Hepatic stellate cell (primary cell): ENCODE measurements around the gene ORC3.

Experiments
- DNase-seq: peaks from one replicate; pipeline ENCODE4 v3.0.0; 2011; ENCODE audit warnings: low spot score

The ORC3 gene

DNA sequence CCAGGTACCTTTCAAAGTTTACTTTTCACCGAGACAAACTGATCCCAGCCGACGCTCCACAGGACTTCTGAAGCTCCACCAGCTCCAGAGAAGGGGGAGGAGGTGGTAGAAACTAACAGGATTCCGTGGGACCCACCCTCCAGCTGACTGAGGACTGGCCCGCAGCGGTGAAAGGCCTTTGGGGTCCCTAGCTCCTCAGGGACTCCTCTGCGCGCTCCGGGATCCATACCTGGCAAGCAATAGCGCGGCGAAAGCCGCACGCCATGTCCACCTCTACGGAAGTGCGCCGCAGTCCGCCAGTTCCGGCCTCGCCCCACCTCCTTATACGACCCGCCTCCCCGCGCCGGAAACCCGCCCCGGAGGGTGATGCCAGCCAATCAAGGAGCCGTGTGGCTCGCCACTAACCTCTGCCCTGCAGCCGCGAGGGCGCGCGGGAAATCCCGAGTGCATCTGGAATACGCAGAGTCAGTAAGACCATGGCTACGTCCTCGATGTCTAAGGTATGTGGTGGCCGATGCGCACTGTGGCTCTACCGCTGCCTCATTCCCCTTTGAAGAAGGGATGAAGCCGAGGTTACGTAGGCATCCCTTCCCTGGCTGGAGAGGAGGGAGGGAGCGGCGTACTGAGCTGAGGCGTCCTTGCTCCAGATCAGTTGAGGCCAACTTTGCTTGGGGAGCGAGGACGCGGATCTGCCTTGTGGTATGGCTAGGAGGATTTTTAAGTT, at the start of gene ORC3, which contains the start of gene RARS2:
ORC3 (plus strand) TSS at position 443 of the 724 bp plus-strand sequence; CDS start at position 477, 34 bp downstream.
RARS2 (minus strand) TSS at position 295 of the 724 bp plus-strand sequence; CDS start at position 265, 30 bp downstream.
- DNase-seq = peak; percentile 96

GRCh38 chr6:87540539-87540938, 49.4 kb upstream of the ORC3 start:
- DNase-seq = no peak

GRCh38 chr6:87541041-87541440, 48.9 kb upstream of the ORC3 start:
- DNase-seq = no peak

GRCh38 chr6:87541744-87542143, 48.2 kb upstream of the ORC3 start:
- DNase-seq = no peak

DNA sequence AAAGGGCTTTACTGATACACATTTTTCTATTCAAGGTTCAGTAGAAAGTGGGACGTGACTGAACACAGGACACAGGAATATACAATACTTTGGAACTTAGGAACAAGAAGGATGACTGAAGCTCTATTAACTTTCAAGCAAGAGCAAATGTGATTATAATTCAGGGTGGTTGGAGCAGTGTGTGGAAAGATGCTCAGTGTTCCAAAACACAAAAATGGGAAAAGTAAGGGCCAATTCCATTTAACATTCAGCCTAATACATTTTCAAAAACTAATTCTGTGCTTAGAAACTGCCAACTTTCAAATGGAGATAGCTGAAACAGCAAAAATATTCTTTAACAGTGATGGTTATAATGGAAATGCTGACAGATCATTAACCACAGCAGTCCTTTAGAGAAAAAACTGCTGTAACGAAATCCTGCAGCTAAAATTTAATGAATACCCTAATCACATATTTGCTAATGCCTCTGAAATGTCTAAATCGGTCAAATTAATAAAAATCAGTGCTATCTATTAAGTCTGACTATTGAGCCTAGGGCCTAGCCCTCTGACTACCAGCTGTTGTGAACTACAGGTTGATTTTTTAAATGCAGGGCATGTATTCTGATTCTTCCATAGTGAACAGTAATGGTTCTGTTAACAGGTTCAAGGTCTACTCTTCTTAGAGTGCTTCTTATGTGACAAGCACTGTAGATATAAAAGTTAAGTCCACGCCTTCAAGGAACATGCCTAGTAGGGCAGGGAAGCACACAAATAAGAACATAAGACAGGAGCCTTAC, 46.0 kb upstream of the ORC3 start:
- DNase-seq = no peak

DNA sequence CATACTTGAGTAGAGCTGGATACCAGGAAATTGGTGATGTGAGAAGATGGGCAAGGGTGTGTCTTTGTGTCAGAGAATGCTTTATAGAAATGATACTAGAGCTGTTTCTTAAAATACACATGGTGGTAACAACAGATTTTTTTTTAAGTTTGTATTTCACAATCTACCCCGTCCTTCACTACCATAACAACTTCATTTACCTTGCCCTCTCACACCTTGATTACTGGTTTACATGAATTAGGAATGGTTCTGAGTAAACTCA, 45.5 kb upstream of the ORC3 start:
- no peak for DNase-seq

- DNase-seq = no peak
Measured at GRCh38 chr6:87551799-87552198, 38.1 kb upstream of the ORC3 start.

DNA sequence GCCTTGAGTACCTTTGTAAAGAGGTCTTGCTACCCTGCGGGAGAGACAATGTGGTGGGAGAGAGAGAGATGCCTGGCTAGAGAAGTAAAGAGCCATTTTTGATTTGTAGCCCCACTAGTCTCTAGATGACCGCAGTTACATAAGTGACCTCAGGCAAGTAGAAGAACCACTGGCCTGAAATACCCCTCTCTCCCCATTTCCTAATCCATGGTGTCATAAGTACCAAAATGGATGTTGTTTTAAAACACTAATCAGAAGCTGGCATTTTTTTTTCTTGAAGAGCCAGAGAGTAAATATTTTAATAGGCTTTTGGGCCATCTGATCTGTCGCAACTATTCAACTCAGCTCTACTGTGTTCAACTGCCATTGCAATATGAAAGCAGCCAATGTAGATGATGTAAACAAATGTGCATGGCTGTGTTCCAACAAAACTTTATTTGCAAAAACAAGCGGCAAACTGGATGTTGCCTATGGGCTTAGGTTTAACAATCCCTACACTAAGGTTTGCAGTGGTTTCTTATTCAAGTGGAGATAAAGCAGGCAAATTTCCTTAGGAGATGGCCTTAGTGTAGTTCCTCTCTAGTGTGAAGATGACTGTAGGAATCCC, 36.7 kb upstream of the ORC3 start:
- DNase-seq = no peak

DNA sequence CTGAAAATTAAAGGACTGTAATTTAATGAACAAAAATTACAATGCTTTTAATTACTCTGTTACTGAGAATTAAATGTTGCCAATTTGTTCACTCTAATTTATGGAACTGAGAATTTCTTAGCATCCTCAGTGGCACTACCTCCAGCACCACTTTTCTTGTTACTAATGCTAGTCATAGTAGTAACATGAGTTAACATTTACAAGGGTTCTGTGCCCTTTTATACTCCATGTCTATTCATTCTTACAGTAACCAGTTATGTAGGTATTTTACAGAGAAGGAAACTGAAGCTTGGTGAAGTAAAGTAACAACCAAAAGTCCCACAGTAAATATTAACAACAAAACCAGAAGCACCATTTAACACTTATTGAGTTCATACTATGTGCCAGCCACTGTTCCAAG, 34.4 kb upstream of the ORC3 start:
- DNase-seq = no peak

- no peak for DNase-seq
Measured at GRCh38 chr6:87558446-87558845, 31.5 kb upstream of the ORC3 start.

- no peak for DNase-seq
Measured at GRCh38 chr6:87561017-87561416, 28.9 kb upstream of the ORC3 start.

GRCh38 chr6:87572021-87572420, 17.9 kb upstream of the ORC3 start:
- DNase-seq = no peak

GRCh38 chr6:87572883-87573282, 17.1 kb upstream of the ORC3 start:
- no peak for DNase-seq

DNA sequence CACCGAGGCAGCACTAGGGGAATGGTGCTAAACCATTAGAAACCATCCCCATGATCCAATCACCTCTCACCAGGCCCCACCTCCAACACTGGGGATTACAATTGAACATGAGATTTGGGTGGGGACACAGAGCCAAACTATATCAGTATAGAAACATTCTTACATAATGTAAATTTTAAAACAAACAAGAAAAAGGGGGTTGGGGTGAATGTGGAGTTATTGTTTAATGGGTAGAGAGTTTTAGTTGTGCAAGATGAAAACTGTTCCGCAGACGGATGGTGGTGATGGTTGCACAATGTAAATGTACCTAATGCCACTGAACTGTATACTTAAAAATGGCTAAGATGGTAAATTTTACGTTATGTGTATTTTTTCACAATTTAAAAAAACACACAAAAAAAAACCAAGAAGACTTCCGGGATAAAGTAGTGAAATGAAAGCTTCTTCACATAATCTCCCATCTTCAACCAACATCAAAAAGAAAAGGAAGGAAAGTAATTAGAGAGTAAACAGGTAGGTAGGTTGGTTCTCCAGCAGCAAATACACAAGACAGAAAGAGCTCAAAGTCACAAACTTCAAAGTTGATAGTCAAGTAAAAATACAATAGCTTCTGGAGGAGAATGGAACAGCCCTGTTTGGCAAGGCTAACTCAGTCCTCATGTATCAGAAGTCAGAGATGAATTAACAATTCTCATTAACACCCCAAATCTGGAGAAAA, 16.5 kb upstream of the ORC3 start:
- no peak for DNase-seq

DNA sequence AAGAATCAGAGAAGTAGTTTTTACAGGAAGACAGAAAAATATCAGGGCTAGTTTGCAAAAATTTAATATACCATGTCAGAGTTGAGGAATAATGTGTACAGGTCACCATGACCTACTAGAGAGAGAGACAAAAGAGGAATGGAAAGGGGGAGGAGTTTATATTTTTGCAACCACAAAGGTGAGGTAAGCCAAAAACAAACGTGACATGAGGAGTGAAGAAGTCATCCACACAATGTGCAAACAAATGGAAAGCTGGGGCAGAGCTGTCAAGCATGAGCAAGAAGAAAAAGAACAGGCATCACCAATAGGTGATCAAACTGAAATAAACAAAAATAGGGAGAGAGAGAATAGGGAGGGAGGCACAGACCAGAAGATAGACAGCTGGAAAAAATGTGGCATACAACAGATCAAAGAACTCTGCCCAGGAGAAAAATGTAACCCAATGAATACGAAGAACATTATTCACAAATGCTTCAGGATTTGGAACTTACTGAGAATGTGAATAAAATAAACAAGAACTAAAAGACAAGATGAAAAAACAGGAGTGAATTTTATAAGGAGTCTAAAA, 15.6 kb upstream of the ORC3 start:
- DNase-seq = no peak

DNA sequence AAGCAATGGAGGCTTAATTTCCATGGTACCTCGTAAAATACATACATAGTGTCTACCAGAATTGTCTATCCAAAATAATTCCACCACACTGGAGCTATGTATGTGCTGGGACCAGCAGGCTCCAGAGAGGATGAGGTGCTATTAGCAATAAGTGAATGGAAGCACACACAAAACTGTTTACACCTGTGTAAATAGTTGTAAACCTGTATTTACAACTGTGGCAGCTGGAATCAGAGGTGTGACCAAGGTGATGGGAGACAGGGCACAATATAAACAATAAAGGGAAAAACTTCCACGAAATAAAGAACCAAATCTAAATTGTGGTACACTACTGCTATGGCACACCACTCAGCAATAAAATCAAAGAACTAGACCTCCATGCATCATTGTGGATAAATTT, 14.5 kb upstream of the ORC3 start:
- DNase-seq = no peak

- no peak for DNase-seq
Measured at GRCh38 chr6:87583822-87584221, 6.1 kb upstream of the ORC3 start.

DNA sequence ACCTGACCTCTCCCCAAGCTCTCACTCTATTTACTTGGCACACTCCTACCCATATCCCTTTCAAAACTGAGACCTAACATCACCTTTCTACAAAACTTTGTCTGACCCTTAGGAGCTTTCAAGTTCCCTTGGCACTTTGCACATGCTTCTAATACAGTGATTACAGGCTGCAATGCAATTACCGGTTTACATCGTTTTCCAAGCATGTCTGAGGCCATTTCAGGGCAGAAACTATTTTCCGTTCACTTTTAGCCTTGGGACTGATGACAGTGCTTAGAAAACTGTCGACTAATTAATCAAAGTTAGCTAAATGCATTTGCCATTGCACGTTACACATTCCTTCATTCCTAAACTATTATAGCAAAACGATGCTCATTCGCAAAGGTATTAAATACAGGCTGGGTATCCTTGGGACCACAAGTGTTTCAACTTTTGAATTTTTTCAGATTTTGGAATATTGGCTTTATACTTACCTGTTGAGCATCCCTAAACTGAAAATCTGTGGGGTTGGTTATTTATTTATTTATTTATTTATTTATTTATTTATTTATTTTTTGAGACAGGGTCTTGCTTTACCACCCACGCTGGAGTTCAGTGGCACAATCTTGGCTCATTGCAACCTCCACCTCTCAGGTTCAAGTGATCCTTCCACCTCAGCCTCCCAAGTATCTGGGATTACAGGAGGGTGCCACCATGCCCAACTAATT, 3.4 kb upstream of the ORC3 start:
- DNase-seq = no peak

GRCh38 chr6:87588756-87589407, 1.1 kb upstream of the ORC3 start:
- no peak for DNase-seq

GRCh38 chr6:87590417-87590880, 514 bp downstream of the ORC3 start:
- no peak for DNase-seq

GRCh38 chr6:87590990-87591389, 1.1 kb downstream of the ORC3 start:
- no peak for DNase-seq
